ENCODE data around the gene COX7A2L. TPM values are rescaled to one million over a fixed set of nuclear protein-coding genes. Genes with fewer than 3 reads are reported as not detected.
A peak's percentile ranks its signal among the peaks of the same experiment; 100 is the strongest.
"Not testable (repeated sequence)": the region's sequence is repeated elsewhere in the genome, so short reads cannot be mapped to it uniquely, and the experiment has no call there.

COX7A2L gene
- total RNA-seq (ENCODE audit: unreplicated experiment) = 94.8 TPM
- long read RNA-seq, transcript COX7A2L-201 (3 exons, 1,112 nt) = major isoform, 105 of 107 reads
- long read RNA-seq, partial matches to known transcripts = 0 of 107 reads
- long read RNA-seq, other reads (novel, unspliced or antisense) = 2 of 107 reads

GRCh38 chr2:42360890-42361727 lies at the start of gene COX7A2L:
COX7A2L (minus strand) TSS chr2:42361217; CDS start chr2:42361161, 56 bp downstream.
- no peak for TF ChIP-seq CTCF (IDR thresholded peaks at IDR 0.05; ENCODE audit: unreplicated experiment)
- Mint-ChIP-seq H3K4me3 (ENCODE audit: unreplicated experiment) (peak within 1 kb of the TSS; percentile 94), H3K9me3 (ENCODE audit: unreplicated experiment) (no peaks in the 10 kb centered on the region)

GRCh38 chr2:42408009-42408408 lies 47.0 kb upstream of the COX7A2L start:
- TF ChIP-seq CTCF (IDR thresholded peaks at IDR 0.05; ENCODE audit: unreplicated experiment) = no peak
- Mint-ChIP-seq H3K27me3 (ENCODE audit: unreplicated experiment) (peaks cover 2% of the 10 kb centered on the region), H3K27ac (ENCODE audit: unreplicated experiment) (no peak overlapping the region), H3K4me1 (ENCODE audit: unreplicated experiment) (no peaks in the 10 kb centered on the region), H3K4me3 (ENCODE audit: unreplicated experiment) (no peak overlapping the region), H3K9me3 (ENCODE audit: unreplicated experiment) (no peaks in the 10 kb centered on the region), H3K36me3 (ENCODE audit: low read depth, unreplicated experiment) (peaks cover 3% of the 10 kb centered on the region)
- DNase-seq (ENCODE audit: low spot score) = no peak

More at GRCh38 chr2:42360890-42361727, at the start of gene COX7A2L:
- DNase-seq (ENCODE audit: low spot score) = peak; percentile 96
- Mint-ChIP-seq H3K36me3 (ENCODE audit: low read depth, unreplicated experiment) (peaks cover 3% of the 10 kb centered on the region), H3K4me1 (ENCODE audit: unreplicated experiment) (peaks cover 18% of the 10 kb centered on the region), H3K27me3 (ENCODE audit: unreplicated experiment) (peaks cover 5% of the 10 kb centered on the region), H3K27ac (ENCODE audit: unreplicated experiment) (peak within 1 kb of the TSS; percentile 86)

GRCh38 chr2:42407476-42407875 lies 46.5 kb upstream of the COX7A2L start:
- no peak overlapping the region for H3K27ac Mint-ChIP-seq (ENCODE audit: unreplicated experiment)
- no peak for TF ChIP-seq CTCF (IDR thresholded peaks at IDR 0.05; ENCODE audit: unreplicated experiment)
- H3K27me3 Mint-ChIP-seq (ENCODE audit: unreplicated experiment) = peaks cover 2% of the 10 kb centered on the region
- DNase-seq (ENCODE audit: low spot score) = no peak
- no peaks in the 10 kb centered on the region for H3K4me1 Mint-ChIP-seq (ENCODE audit: unreplicated experiment)
- no peaks in the 10 kb centered on the region for H3K9me3 Mint-ChIP-seq (ENCODE audit: unreplicated experiment)
- no peak overlapping the region for H3K4me3 Mint-ChIP-seq (ENCODE audit: unreplicated experiment)
- peaks cover 3% of the 10 kb centered on the region for H3K36me3 Mint-ChIP-seq (ENCODE audit: low read depth, unreplicated experiment)

- Mint-ChIP-seq H3K36me3 (ENCODE audit: low read depth, unreplicated experiment) (peaks cover 2% of the 10 kb centered on the region), H3K9me3 (ENCODE audit: unreplicated experiment) (no peaks in the 10 kb centered on the region), H3K27me3 (ENCODE audit: unreplicated experiment) (peaks cover under 1% of the 10 kb centered on the region), H3K4me3 (ENCODE audit: unreplicated experiment) (no peak overlapping the region), H3K4me1 (ENCODE audit: unreplicated experiment) (no peaks in the 10 kb centered on the region), H3K27ac (ENCODE audit: unreplicated experiment) (no peak overlapping the region)
- TF ChIP-seq CTCF (IDR thresholded peaks at IDR 0.05; ENCODE audit: unreplicated experiment) = no peak
- no peak for DNase-seq (ENCODE audit: low spot score)
Measured at GRCh38 chr2:42404676-42405075, 43.7 kb upstream of the COX7A2L start.

GRCh38 chr2:42401773-42402172 lies 40.8 kb upstream of the COX7A2L start:
- TF ChIP-seq CTCF (IDR thresholded peaks at IDR 0.05; ENCODE audit: unreplicated experiment) = no peak
- H3K36me3 Mint-ChIP-seq (ENCODE audit: low read depth, unreplicated experiment) = no peaks in the 10 kb centered on the region
- no peak overlapping the region for H3K4me3 Mint-ChIP-seq (ENCODE audit: unreplicated experiment)
- no peaks in the 10 kb centered on the region for H3K9me3 Mint-ChIP-seq (ENCODE audit: unreplicated experiment)
- no peaks in the 10 kb centered on the region for H3K27me3 Mint-ChIP-seq (ENCODE audit: unreplicated experiment)
- no peak overlapping the region for H3K27ac Mint-ChIP-seq (ENCODE audit: unreplicated experiment)
- DNase-seq (ENCODE audit: low spot score) = no peak
- no peaks in the 10 kb centered on the region for H3K4me1 Mint-ChIP-seq (ENCODE audit: unreplicated experiment)

GRCh38 chr2:42398052-42398451 lies 37.0 kb upstream of the COX7A2L start:
- H3K27me3 Mint-ChIP-seq (ENCODE audit: unreplicated experiment) = not testable (repeated sequence)

GRCh38 chr2:42393320-42393719 lies 32.3 kb upstream of the COX7A2L start:
- not testable (repeated sequence) for H3K4me1 Mint-ChIP-seq (ENCODE audit: unreplicated experiment); H3K27me3 Mint-ChIP-seq (ENCODE audit: unreplicated experiment); H3K36me3 Mint-ChIP-seq (ENCODE audit: low read depth, unreplicated experiment); DNase-seq (ENCODE audit: low spot score); H3K4me3 Mint-ChIP-seq (ENCODE audit: unreplicated experiment); H3K27ac Mint-ChIP-seq (ENCODE audit: unreplicated experiment); H3K9me3 Mint-ChIP-seq (ENCODE audit: unreplicated experiment)

More at GRCh38 chr2:42398052-42398451, 37.0 kb upstream of the COX7A2L start:
- H3K4me3 Mint-ChIP-seq (ENCODE audit: unreplicated experiment); H3K27ac Mint-ChIP-seq (ENCODE audit: unreplicated experiment); DNase-seq (ENCODE audit: low spot score); H3K9me3 Mint-ChIP-seq (ENCODE audit: unreplicated experiment); H3K4me1 Mint-ChIP-seq (ENCODE audit: unreplicated experiment); H3K36me3 Mint-ChIP-seq (ENCODE audit: low read depth, unreplicated experiment): not testable (repeated sequence)

Data from endothelial cell (in vitro differentiated cells).